Hepatocyte (in vitro differentiated cells): ENCODE results near the gene POLR2L.

Experiments used
- EZH2 ChIP-seq: fragments of 200-600 bp; sonication (generic); IDR thresholded peaks from 2 replicates; pipeline ENCODE4 v1.6.1; 2016; ENCODE audit warnings: antibody characterized with exemption, mild to moderate bottlenecking, borderline replicate concordance
- EZH2phosphoT487 ChIP-seq: fragments of 200-600 bp; sonication (generic); IDR thresholded peaks from one replicate; pipeline ENCODE4 v1.6.1; 2018; ENCODE audit warnings: antibody characterized with exemption, mild to moderate bottlenecking, low read depth, moderate library complexity; ENCODE audit not compliant: unreplicated experiment, severe bottlenecking
- TF ChIP-seq, protein P1 (sequence below): fragments of 200-600 bp; sonication (generic); IDR thresholded peaks from 2 replicates; pipeline ENCODE4 v1.5.1; 2016; ENCODE audit warnings: antibody characterized with exemption, mild to moderate bottlenecking; ENCODE audit not compliant: poor library complexity

DNA sequence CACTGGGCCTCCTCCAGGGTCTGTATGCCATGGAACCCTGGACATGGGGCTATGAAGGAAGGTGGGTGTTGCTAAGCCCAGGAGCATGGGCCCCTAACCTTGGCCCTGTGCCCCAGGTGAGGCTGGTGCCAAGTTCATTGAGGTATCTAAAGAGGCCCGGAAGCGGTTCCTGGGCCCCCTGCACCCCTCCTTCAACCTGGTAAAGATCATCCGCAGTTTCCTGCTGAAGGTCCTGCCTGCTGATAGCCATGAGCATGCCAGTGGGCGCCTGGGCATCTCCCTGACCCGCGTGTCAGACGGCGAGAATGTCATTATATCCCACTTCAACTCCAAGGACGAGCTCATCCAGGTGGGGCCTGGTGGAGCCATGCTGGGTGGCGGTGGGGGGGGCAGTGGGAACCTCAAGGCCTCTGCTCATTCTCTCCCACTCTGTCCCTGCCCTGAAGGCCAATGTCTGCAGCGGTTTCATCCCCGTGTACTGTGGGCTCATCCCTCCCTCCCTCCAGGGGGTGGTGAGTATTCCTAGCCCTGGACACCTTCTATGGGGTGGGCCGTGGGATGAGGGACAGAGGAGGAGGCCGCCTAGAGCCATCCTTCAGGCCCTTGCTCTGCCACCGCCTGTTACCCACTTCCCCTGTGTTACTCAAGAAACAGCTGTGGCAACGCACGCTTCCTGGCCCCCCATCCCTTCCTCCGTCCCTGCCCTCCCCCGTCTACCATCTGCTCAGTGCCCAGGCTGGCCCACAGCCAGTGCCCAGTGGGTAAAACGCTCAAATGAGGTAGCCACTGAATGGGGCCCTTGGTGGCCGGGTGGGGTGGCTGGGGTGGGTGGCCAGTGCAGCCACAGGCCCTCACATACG, 20.6 kb downstream of the POLR2L start:
- TF ChIP-seq EZH2phosphoT487, result no peak
- TF ChIP-seq, protein P1, sequence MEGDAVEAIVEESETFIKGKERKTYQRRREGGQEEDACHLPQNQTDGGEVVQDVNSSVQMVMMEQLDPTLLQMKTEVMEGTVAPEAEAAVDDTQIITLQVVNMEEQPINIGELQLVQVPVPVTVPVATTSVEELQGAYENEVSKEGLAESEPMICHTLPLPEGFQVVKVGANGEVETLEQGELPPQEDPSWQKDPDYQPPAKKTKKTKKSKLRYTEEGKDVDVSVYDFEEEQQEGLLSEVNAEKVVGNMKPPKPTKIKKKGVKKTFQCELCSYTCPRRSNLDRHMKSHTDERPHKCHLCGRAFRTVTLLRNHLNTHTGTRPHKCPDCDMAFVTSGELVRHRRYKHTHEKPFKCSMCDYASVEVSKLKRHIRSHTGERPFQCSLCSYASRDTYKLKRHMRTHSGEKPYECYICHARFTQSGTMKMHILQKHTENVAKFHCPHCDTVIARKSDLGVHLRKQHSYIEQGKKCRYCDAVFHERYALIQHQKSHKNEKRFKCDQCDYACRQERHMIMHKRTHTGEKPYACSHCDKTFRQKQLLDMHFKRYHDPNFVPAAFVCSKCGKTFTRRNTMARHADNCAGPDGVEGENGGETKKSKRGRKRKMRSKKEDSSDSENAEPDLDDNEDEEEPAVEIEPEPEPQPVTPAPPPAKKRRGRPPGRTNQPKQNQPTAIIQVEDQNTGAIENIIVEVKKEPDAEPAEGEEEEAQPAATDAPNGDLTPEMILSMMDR, result no peak
- no peak for TF ChIP-seq EZH2
